HG02981 (cell line): ENCODE measurements around the gene PHEX.
"Not testable (repeated sequence)": the region's sequence is repeated elsewhere in the genome, so short reads cannot be mapped to it uniquely, and the experiment has no call there.

Experiments used
- ATAC-seq: cut with Tn5 transposase; IDR thresholded peaks from one replicate; pipeline ENCODE4 v1.9.1; 2021; ENCODE audit warnings: mild to moderate bottlenecking, moderate library complexity; ENCODE audit not compliant: unreplicated experiment

Gene PHEX

DNA sequence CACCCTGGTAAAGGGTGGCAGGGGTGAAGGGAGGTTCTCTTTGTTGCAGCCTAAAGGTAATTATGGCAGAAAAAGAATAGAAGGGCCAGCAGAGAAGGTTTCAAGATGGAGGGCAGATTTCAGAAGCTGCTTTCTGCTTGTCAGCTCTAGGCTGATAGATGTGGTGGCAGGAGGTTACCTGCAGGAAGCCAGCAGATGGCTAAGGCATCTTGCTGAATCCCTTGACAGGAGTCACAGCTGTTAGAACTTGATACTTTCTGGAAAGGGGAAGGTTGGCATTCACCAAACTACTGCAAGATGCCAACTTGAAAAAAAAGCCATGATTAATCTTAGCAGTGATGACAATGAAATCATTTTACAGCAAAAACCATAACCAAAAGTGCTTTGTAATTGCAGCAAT is 171.1 kb downstream of the PHEX start:
- ATAC-seq, result no peak

DNA sequence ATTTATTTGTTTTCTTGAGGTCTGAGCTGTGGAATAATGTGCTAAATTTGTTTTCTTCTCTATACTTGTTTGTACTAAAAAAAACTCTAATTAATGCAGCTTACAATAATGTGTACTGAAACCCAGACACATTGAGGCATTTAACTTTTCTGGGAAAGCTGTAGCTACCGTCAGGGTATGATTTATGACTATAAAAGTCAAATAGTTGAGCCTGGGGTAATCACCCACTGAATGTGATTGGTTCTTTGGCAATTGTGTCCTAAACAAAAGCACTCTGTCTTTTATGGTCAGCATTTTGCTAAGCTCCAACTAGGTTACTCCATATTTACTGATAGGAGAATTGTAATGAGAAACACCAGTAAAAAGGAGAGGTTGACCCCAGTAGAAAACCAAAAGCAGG is 174.7 kb downstream of the PHEX start:
- no peak for ATAC-seq

DNA sequence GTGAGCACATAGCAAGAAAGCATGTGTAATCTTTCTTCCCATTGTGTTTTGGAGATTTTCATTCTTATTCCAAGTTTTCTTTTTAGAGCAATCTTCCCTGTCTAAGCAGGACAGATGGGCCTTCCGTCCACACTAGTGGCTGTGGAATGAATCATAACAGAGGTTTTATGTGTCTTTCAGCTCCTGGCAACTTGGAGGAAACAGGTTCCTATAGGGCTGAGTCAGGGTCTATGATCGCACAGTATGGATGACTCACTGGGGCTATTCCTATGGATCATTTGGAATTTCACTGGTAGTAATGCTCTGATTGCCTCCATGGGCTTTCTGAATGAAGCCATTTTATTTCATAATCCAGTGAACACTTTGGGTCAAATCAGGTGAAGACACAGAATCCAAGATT is 188.8 kb downstream of the PHEX start:
- no peak for ATAC-seq

DNA sequence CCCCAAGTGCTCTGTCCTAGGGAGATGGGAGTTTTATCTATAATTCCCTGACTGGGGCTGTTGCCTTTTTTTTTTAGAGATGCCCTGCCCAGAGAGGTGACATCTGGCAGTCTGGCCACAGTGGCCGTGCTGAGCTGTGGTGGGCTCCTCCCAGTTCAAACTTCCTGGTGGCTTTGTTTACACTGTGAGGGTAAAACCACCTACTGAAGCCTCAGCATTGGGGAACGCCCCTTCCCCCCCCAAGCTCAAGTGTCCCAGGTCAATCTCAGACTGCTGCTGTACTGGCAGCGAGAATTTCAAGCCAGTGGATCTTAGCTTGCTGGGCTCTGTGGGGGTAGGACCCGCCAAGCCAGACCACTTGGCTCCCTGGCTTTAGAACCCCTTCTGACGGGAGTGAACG is 202.3 kb downstream of the PHEX start:
- no peak for ATAC-seq

DNA sequence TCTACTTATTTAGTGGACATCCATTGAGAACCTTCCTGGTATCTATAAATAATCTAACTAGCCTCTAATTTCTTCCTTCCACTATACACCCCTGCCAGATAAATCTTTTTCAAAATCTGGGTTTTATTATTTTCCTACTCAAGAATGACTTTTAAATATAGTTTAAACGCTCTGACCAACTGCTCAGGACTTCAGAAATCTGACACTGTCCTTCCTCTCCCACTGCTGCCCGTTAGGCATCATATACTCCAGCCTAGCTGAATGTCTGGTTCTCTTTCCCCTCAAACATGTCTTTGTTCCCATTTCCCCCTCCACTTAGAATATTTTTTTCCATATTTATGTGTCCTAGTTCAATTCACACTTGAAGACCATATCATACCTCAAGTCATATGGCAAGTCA is 205.4 kb downstream of the PHEX start:
- ATAC-seq, result no peak

DNA sequence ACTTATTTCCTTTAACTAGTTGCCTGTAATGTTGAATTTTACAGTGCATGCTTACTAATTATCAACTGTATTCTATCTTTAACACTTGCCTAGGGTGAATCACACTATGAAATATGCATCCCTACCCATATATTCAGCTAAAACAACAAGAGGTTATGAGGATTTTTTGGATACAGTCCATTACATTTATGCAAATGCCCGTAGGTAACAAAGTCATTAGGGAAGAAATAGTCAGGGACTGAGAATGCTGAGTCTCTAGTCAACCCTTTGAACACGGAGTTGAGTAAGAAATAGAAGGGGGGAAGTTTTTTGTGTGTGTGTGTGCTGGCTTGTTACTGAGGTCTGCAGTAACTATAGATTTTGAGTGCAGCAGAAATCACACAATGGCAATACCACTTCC is 214.5 kb downstream of the PHEX start:
- no peak for ATAC-seq

DNA sequence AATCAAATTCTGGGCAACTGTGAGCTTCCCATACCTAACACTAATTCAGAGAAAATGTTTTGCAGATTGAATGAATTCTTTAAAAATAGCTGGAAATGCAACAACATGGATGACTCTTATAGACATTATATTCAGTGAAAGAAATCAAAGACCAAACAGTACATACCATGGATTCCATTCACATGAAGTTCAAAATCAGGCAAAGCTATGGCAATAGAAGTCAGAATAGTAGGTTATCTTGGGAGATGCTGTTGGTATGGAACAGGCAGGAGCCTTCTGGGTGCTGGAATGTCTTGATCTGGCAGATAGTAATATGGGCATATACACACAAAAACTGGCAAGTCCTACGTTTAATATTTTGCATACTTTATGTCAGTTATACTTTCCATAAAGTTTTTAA is 215.0 kb downstream of the PHEX start:
- ATAC-seq, result no peak

DNA sequence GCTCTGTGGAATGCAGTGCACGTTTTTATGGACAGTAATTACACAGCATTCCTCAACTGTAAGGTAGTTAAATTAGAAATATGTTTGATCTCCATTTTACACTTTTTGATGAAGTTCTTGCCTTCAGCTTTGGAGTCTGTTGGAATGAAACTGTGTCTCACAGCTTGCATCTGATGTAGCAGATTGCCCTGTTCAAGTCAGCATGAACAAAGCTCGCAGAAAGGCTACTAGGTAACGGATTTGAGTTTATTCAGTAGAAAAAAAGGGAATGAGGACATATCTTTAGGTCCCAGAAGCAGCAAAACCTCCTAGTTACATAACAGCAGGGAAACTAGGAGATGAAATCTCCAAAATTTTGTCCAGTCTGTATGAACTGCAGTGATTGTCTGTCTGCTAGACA is 216.3 kb downstream of the PHEX start:
- no peak for ATAC-seq

DNA sequence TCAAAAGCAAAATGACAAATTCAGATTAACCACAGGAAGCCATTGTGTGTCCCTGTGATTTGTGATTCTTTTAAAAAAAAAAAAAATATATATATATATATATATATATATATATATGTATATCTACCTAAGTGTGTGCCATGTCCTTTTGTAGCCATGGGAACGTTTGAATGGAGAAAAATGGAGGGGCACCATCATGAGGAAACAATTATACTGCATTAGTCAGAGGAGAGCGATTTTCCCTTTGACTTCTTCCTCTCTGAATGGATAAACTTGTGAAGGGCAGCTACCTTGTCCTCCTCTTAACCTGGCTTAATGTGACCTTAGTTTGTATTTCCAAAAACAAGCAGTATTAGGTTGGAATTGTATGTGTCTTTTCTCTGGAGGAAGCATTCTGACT is 217.2 kb downstream of the PHEX start:
- no peak for ATAC-seq

DNA sequence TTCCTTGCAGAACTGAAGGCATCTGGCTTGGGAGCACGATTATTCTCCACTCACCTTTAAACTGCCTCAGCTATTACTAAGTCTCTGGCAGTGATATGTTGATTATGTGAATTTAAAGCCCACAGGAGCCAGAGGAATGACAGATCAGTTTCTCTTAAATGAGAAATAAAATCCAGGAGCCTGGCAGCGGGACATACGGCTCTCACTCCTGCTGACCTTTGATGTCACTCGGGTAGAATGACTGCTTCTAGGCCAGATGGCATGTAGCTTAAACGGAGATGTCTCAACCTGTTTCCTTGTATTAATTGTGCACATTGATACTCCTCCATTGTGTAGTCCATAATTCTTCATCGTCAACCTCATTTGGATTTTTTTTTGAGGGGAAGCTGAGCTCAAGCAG is 236.6 kb downstream of the PHEX start:
- ATAC-seq, result no peak

DNA sequence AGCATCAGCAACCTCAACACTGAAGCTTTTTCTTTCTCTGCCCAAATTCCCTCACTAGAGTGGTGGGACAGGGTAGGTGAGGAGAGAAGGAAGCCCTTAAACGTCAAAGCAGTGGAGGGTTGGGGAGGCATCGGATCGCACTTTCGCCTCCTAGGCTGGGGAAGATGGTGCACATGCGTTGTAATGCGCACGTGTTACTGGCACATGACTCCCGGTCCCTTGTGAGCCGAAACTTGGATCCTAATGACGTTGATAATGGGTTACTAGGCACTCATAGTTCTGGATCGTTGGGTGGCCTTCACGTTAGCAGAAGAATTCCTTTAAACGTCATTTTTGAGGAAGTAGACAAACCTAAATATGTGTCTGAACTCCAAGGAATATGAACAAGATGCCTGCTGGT is 240.5 kb downstream of the PHEX start, which contains the start of gene CBLL2:
TSS of gene CBLL2 (plus strand) at position 301 of the 400 bp plus-strand sequence. CDS start at position 380, 79 bp downstream.
- ATAC-seq, result no peak

DNA sequence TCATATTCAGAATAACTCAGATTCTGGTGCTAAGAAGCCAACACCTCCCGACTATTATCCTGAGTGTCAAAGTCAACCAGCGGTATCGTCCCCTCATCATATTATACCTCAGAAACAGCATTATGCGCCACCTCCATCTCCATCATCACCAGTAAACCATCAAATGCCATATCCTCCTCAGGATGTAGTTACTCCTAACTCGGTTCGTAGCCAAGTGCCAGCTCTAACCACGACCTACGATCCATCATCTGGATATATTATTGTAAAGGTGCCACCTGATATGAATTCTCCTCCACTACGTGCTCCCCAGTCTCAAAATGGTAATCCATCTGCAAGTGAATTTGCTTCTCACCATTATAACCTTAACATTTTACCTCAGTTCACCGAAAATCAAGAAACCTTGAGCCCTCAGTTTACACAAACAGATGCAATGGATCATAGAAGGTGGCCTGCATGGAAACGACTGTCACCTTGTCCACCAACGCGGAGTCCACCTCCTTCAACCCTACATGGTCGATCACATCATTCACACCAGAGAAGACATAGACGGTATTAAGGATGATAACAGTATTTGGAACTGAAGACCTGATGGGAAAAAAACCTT is 241.7 kb downstream of the PHEX start:
- no peak for ATAC-seq

DNA sequence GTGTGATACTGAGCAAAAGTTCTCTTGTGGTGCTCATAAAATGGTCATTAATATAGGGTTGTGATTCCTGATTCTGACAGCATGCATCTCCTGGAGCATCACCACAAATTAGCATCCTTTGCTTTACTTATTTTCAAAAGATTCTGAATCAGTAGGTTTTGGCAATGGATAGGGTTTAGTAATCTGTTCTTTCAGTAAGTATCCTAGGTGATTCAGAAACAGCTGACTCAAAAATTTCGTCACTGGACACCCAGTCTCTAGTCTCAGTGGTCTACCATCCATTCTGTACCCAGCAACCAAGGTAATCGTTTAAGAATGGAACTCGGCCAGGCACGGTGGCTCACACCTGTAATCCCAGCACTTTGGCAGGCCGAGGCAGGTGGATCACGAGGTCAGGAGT is 244.7 kb downstream of the PHEX start:
- ATAC-seq, result no peak

DNA sequence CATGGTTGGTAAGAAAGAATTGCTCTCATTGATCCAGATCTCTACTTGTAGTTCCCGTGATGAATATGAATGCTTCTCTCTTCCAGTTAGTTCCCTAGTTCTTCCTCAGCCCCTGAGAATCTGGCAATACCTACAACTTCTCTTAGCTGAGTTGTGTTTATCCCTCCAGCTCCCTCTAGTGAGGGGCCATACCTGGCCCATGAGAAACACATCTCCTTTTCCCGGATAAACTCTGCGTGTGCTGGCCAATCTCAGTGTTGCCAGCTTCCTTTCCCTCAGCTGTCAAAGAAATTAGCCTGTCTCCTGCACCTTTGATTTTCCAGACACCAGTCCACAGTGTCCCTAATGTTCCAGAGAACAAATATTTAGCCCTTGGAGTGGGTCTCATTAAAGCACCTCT is 246.2 kb downstream of the PHEX start:
- no peak for ATAC-seq

DNA sequence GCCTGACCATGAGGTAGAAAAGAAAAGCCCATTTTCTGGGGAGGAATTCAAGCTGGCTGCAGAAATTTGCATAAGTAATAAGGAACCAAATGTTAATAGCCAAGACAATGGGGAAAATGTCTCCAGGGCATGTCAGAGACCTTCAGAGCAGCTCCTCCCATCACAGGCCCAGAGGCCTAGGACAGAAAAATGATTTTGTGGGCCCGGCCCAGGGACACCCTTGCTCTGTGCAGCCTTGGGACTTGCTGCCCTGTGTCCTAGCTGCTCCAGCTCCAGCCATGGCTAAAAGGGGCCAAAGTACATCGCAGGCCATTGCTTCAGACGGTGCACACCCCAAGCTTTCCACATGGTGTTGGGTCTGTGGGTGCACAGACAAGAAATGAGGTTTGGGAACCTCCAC is 257.1 kb downstream of the PHEX start:
- ATAC-seq, result not testable (repeated sequence)

DNA sequence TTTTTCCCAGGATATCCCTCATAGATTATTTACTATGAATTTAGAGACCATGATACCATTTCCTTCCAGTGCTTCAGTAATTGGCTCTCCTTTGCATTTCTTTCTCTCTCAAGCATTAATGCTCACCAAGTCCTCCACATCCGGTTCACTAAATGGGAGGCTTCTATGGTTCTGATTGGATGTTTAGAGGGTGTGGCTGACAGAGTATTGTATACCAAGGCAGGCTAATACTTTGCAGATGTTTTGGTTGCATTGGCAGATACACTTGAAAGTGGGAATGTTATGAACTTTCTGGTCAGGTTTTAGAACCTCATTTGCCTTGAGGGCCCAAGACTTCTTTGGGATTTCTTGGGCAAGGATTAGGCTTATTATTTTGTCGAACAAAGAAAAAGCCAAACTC is 264.7 kb downstream of the PHEX start:
- ATAC-seq, result no peak

DNA sequence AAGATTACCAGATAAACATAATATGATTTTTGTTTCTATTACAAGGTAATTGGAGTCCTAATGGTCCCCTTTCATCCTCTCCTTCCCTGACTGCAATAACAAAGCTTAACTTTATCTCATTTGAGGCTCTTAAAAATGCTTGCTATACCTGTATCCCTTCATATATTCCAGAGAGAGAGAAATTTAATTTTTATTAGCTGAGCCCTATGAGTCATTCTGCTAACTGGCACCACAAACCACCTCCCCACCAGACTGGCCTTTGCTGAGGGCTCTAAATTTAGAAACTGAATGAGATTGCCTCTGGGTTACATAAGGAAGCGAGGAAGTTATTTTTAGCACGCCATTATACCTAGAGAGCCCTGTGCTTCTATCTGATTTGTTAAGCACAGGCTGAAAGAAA is 268.0 kb downstream of the PHEX start:
- ATAC-seq, result peak; percentile 85
